Liver (tissue), 3 donors: ENCODE data around the gene COL8A2.

Experiments used
- GABPA ChIP-seq, 2 donors: IDR thresholded peaks in 1 of 2; conservative IDR thresholded peaks in 1 of 2; 2 replicates each; pipeline ENCODE4 v1.6.1; 2016; ENCODE audit warnings: antibody characterized with exemption in 2 of 2, mild to moderate bottlenecking in 1 of 2, moderate library complexity in 1 of 2
- JUND ChIP-seq, 2 donors: IDR thresholded peaks; 2 replicates each; pipeline ENCODE4 v1.6.1; 2016; ENCODE audit warnings: antibody characterized with exemption in 2 of 2
- RAD21 ChIP-seq, 2 donors: IDR thresholded peaks; 2 replicates each; pipeline ENCODE4 v1.6.1; 2016; ENCODE audit warnings: antibody characterized with exemption in 2 of 2, mild to moderate bottlenecking in 2 of 2
- RXRA ChIP-seq, 2 donors: IDR thresholded peaks; 2 replicates each; pipeline ENCODE4 v1.6.1; 2017 to 2018; ENCODE audit warnings: antibody characterized with exemption in 2 of 2, mild to moderate bottlenecking in 1 of 2
- YY1 ChIP-seq: IDR thresholded peaks from 2 replicates; pipeline ENCODE4 v1.6.1; 2016; ENCODE audit warnings: antibody characterized with exemption, mild to moderate bottlenecking
- TF ChIP-seq, protein P1 (sequence below): IDR thresholded peaks from 2 replicates; pipeline ENCODE4 v1.6.1; 2016; ENCODE audit warnings: antibody characterized with exemption
- TF ChIP-seq, protein P2 (sequence below): fragments of 150-350 bp; IDR thresholded peaks from 2 replicates; pipeline ENCODE4 v1.5.1; 2017; ENCODE audit warnings: improper control_type of control experiment, low read depth, low read length; ENCODE audit not compliant: missing input control
- TF ChIP-seq, protein P3 (sequence below): IDR thresholded peaks from 2 replicates; pipeline ENCODE4 v1.6.1; 2016; ENCODE audit warnings: antibody characterized with exemption
- donor health status: healthy.
- donor health status: healthy.

DNA sequence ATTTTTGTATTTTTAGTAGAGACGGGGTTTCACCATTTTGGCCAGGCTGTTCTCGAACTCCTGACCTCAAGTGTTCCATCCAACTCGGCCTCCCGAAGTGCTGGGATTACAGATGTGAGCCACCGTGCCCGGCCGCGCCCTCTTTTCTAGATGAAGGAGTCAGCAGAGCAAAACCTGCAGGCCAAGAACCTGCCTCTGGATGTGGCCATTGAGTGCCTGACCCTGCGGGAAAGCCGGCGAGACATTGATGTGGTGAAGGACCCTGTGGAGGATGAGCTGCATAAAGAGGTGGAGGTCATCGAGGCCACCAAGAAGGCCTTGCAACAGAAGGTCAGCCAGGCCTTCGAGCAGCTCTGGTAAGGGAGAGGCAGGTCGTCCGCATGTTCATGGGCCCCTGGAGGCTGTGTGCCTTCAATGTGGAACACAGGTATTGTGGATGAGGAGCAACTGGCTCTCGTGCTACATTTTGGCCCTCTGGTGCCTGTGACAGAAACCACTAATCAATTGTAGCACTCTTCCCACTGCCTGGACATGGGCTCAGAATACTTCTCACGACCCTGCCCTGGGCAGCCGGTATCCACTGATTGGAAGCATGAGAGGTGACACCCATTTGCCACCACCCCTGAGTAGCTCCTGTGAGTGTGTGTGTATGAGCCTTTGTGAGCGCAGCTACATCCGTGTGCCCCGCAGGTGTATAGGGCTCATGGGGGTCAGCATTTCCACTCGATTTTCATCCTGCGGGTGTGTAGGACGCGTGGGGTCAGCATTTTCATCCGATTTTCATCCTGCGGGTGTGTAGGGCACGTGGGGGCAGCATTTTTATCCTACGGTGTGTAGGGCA, 39.1 kb downstream of the COL8A2 start:
- TF ChIP-seq JUND (IDR thresholded peaks at IDR 0.05) (no peak), RXRA (IDR thresholded peaks at IDR 0.05) (no peak), RAD21 (IDR thresholded peaks at IDR 0.05) (no peak), GABPA (IDR thresholded peaks at IDR 0.05 in 1 of 2, conservative IDR thresholded peaks at IDR 0.05 in 1 of 2) (no peak), YY1 (no peak)
- TF ChIP-seq, protein P1, sequence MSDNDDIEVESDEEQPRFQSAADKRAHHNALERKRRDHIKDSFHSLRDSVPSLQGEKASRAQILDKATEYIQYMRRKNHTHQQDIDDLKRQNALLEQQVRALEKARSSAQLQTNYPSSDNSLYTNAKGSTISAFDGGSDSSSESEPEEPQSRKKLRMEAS, result no peak
- TF ChIP-seq, protein P2, sequence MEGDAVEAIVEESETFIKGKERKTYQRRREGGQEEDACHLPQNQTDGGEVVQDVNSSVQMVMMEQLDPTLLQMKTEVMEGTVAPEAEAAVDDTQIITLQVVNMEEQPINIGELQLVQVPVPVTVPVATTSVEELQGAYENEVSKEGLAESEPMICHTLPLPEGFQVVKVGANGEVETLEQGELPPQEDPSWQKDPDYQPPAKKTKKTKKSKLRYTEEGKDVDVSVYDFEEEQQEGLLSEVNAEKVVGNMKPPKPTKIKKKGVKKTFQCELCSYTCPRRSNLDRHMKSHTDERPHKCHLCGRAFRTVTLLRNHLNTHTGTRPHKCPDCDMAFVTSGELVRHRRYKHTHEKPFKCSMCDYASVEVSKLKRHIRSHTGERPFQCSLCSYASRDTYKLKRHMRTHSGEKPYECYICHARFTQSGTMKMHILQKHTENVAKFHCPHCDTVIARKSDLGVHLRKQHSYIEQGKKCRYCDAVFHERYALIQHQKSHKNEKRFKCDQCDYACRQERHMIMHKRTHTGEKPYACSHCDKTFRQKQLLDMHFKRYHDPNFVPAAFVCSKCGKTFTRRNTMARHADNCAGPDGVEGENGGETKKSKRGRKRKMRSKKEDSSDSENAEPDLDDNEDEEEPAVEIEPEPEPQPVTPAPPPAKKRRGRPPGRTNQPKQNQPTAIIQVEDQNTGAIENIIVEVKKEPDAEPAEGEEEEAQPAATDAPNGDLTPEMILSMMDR, result no peak
- TF ChIP-seq, protein P3, sequence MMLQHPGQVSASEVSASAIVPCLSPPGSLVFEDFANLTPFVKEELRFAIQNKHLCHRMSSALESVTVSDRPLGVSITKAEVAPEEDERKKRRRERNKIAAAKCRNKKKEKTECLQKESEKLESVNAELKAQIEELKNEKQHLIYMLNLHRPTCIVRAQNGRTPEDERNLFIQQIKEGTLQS, result no peak
